Pancreas (tissue), 10 donors: ENCODE measurements around the gene INPP5E. TPM values are rescaled to one million over a fixed set of nuclear protein-coding genes. Genes with fewer than 3 reads are reported as not detected.

Experiments
- ATAC-seq, 4 donors: fragments of 200-7000 bp; cut with Tn5 transposase; one replicate each; pipeline versions ENCODE4 v1.8.0 to v1.9.1; 2020; ENCODE audit warnings: mild to moderate bottlenecking in 4 of 4, moderate library complexity in 4 of 4
- DNase-seq, 6 donors: peaks; one replicate each; pipeline ENCODE4 v3.0.0-alpha.2; 2020
- FAIRE-seq: peaks from 2 replicates; lab custom pipeline; 2012; peaks lifted over from hg19 to GRCh38; lab: Jason Lieb, UNC
- H3K27ac ChIP-seq, 4 donors: fragments of 200-600 bp; sonication (generic); 1 replicate in 3 of 4; 2 replicates in 1 of 4; pipeline versions ENCODE4 v1.5.0 to v1.8.0; 2020
- H3K27me3 ChIP-seq, 4 donors: fragments of 200-600 bp; one replicate each; pipeline ENCODE4 v1.8.0; 2021
- H3K36me3 ChIP-seq, 3 donors: fragments of 200-600 bp; sonication (generic) in 1 of 3; one replicate each; pipeline versions ENCODE4 v1.5.0 to v1.8.0; 2020 to 2021
- H3K4me1 ChIP-seq, 3 donors: fragments of 200-600 bp; one replicate each; pipeline ENCODE4 v1.8.0; 2021
- H3K4me3 ChIP-seq, 4 donors: fragments of 200-600 bp; sonication (generic) in 2 of 4; one replicate each; pipeline versions ENCODE4 v1.5.0 to v1.8.0; 2020 to 2021
- H3K9me3 ChIP-seq, 4 donors: fragments of 200-600 bp; one replicate each; pipeline ENCODE4 v1.8.0; 2021
- WGBS, 2 donors: extraction: QIAGEN DNeasy Blood & Tissue Kit; methylation state at CpG; one replicate each; pipeline ENCODE4 v1.1.7; 2013; 5-methylcytosine and 5-hydroxymethylcytosine counted together
- intact Hi-C, 3 donors: fragments of 100-400 bp; cut with DNase I; formaldehyde crosslinking; loops; one replicate each; pipeline versions ENCODE4 v1.11.1 to v1.14.2; 2022
- polyA plus RNA-seq, 2 donors: library from polyadenylated mRNA; stranded (reverse); fragments of 200-250 nt; gene quantifications; one replicate each; pipeline ENCODE4 v1.2.3, GENCODE V29; 2013
- total RNA-seq, 6 donors: library from RNA; stranded (reverse); fragmentation: NEBNext Ultra II Directional in 4 of 6; extraction: Animal tissue kit (Norgen Biotek cat#: 25700) in 4 of 6; gene quantifications; one replicate each; pipeline versions ENCODE4 v1.2.1 to v1.2.4, GENCODE V29; 2021 to 2023
- TF ChIP-seq, protein P1 (sequence below), 4 donors: fragments of 200-600 bp; sonication (generic) in 3 of 4; IDR thresholded peaks; one replicate each; pipeline versions ENCODE4 v1.5.0 to v1.8.0; 2021; ENCODE audit warnings: antibody characterized with exemption in 4 of 4
- donor health status: healthy with polysubstance abuse.
- donor health status: DM: no; HTN: no; CAD: no; lungs with moderate emphysema.
- donor health status: DM: no; HTN: no; CAD: no.
- donor health status: control.
- donor health status: control.
- donor health status: Bipolar disorder and iron deficiency.
- donor health status: DM: yes; HTN: yes; CAD: no.
- donor health status: DM: no; HTN: no; CAD: no.
- donor health status: DM: no; HTN: no; CAD: no.
- donor health status: DM: yes; HTN: yes; CAD: no.

The INPP5E gene
- total and polyA plus RNA-seq, 8 donors = 3.8 to 14.9 (median 5.7) TPM

GRCh38 chr9:136389396-136389795, 50.2 kb downstream of the INPP5E start:
- no peak overlapping the region for H3K27ac ChIP-seq
- no peaks in the 10 kb centered on the region for H3K27me3 ChIP-seq
- DNase-seq (no peak), ATAC-seq (no peak), FAIRE-seq (no peak)
- H3K4me1 ChIP-seq = no peaks in the 10 kb centered on the region
- WGBS, 2 donors = 86 to 92% methylated on average over 14 of the region's 14 CpGs
- peaks cover 0 to 53% (median 9%) of the 10 kb centered on the region in 3 donors for H3K36me3 ChIP-seq
- intact Hi-C loops = no loop called here
- H3K4me3 ChIP-seq = no peak overlapping the region
- no peaks in the 10 kb centered on the region for H3K9me3 ChIP-seq
- TF ChIP-seq, protein P1, sequence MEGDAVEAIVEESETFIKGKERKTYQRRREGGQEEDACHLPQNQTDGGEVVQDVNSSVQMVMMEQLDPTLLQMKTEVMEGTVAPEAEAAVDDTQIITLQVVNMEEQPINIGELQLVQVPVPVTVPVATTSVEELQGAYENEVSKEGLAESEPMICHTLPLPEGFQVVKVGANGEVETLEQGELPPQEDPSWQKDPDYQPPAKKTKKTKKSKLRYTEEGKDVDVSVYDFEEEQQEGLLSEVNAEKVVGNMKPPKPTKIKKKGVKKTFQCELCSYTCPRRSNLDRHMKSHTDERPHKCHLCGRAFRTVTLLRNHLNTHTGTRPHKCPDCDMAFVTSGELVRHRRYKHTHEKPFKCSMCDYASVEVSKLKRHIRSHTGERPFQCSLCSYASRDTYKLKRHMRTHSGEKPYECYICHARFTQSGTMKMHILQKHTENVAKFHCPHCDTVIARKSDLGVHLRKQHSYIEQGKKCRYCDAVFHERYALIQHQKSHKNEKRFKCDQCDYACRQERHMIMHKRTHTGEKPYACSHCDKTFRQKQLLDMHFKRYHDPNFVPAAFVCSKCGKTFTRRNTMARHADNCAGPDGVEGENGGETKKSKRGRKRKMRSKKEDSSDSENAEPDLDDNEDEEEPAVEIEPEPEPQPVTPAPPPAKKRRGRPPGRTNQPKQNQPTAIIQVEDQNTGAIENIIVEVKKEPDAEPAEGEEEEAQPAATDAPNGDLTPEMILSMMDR (IDR thresholded peaks at IDR 0.05) = no peak

GRCh38 chr9:136387217-136387616, 52.4 kb downstream of the INPP5E start:
- TF ChIP-seq, protein P1 (IDR thresholded peaks at IDR 0.05) = no peak
- Histone ChIP-seq H3K4me1 (no peaks in the 10 kb centered on the region), H3K27me3 (no peaks in the 10 kb centered on the region), H3K9me3 (no peaks in the 10 kb centered on the region), H3K4me3 (no peak overlapping the region), H3K27ac (no peak overlapping the region), H3K36me3 (peaks cover 0 to 49% (median 9%) of the 10 kb centered on the region in 3 donors)
- DNase-seq = no peak
- intact Hi-C loops = no loop called here
- FAIRE-seq = no peak
- ATAC-seq = no peak
- 96 to 97% methylated on average over 19 of the region's 19 CpGs for WGBS, 2 donors

GRCh38 chr9:136386018-136386417, 53.6 kb downstream of the INPP5E start:
- WGBS, 2 donors = 89 to 90% methylated on average over 13 of the region's 13 CpGs
- ATAC-seq (no peak), FAIRE-seq (no peak), DNase-seq (no peak)
- Histone ChIP-seq H3K4me1 (no peaks in the 10 kb centered on the region), H3K4me3 (no peak overlapping the region), H3K27me3 (no peaks in the 10 kb centered on the region), H3K9me3 (no peaks in the 10 kb centered on the region), H3K27ac (no peak overlapping the region), H3K36me3 (peaks cover 0 to 52% (median 4%) of the 10 kb centered on the region in 3 donors)
- TF ChIP-seq, protein P1 (IDR thresholded peaks at IDR 0.05) = no peak
- intact Hi-C loops = no loop called here

DNA sequence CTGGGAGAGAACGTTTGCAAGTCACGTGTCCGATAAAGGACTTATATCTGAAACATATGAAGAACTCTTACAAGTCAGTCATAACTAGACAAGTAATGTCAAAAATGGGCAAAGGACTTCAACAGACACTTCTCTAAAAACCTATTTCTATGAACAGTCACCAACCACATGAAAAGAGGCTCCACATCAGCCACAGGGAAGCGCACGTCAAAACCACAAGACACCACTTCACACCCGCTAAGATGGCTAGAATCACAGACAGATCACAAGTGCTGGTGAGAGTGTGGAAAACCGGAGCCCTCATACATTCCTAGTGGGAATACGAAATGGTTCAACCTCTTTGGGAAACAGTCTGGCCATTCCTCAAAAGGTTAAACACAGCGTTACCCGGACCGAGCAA, 54.6 kb downstream of the INPP5E start:
- ATAC-seq = no peak
- Histone ChIP-seq H3K36me3 (peaks cover 0 to 60% (median 4%) of the 10 kb centered on the region in 3 donors), H3K27me3 (no peaks in the 10 kb centered on the region), H3K4me3 (no peak overlapping the region), H3K27ac (no peak overlapping the region), H3K4me1 (no peaks in the 10 kb centered on the region), H3K9me3 (no peaks in the 10 kb centered on the region)
- WGBS, 2 donors = 92 to 95% methylated on average over 11 of the region's 11 CpGs
- DNase-seq = no peak
- FAIRE-seq = no peak
- TF ChIP-seq, protein P1 (IDR thresholded peaks at IDR 0.05) = no peak
- intact Hi-C loops = no loop called here

DNA sequence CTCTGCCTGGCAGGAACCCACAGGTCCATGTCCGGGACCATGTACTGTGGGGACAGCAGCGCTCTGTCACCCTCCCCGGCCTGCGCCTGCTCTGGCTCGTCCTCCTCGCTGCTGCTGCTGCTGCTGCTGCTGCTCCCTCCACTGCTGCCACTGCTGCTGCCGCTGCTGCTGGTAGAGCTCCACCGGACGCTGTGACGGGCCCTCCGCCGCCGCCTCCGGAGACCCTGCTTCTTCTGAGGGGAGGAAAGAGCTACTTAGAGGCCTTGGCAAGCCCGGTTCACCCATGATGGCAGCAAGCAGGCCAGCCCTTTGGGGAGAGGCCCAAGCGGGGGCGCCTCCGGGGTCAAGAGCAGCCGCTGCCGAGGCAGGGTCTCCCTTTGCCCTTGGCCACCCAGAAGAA, 56.2 kb downstream of the INPP5E start:
- TF ChIP-seq, protein P1 (IDR thresholded peaks at IDR 0.05) = no peak
- H3K4me1 ChIP-seq = no peaks in the 10 kb centered on the region
- DNase-seq = no peak
- no peak for ATAC-seq
- no peak overlapping the region for H3K27ac ChIP-seq
- no peak overlapping the region for H3K4me3 ChIP-seq
- 96 to 98% methylated on average over 18 to 20 of the region's 20 CpGs for WGBS, 2 donors
- no peaks in the 10 kb centered on the region for H3K27me3 ChIP-seq
- no peak for FAIRE-seq
- peaks cover 0 to 55% (median 4%) of the 10 kb centered on the region in 3 donors for H3K36me3 ChIP-seq
- no peaks in the 10 kb centered on the region for H3K9me3 ChIP-seq
- intact Hi-C loops = no loop called here
